GM18868 (cell line): ENCODE results near the gene CPTP.

Experiments used
- ATAC-seq: cut with Tn5 transposase; IDR thresholded peaks from one replicate; pipeline ENCODE4 v1.9.1; 2021; ENCODE audit warnings: mild to moderate bottlenecking, moderate library complexity; ENCODE audit not compliant: unreplicated experiment

The CPTP gene

DNA sequence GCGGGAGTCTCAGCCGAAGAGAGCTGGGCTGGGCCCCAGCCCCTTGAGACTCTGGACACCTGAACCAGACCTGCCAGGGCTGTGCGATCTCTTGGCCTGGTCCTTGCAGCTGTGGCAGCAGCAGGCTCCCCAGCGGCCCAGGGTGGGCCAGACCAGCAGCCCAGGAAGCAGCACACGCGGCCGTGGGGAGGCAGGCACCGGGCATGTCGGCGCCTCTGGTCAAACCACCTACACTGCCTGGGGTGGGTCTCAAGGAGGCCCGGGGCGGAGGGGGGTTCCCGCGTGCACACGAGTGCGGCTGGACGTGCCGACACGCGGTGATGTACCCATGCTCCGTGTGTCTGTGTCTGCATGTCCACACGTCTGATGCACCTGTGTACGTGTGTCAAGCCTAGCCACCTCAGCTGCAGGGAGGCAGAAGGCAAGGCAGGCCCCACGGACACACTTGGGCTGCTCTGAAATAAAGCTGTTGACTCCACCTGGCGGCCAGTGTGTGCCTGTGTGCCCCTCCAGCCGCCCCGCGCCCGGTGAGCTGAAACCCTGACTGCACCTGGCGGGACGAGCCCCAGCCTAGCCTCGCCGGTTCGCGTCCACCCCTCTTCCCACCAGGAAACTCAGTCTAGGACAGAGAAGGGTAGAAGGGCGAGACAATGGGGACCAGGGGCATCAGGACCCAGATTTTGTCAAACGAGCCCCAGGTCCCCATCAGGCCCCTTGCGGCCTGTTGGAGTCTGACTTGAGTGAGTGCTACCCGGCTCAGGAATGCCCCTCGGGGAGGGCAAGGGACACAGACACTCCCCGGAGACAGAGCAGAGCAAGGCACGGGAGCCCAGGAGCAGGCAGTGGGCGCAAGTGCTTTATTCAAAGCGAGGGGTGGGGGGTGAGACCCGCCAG lies 32.8 kb upstream of the CPTP start:
- ATAC-seq, result no peak

DNA sequence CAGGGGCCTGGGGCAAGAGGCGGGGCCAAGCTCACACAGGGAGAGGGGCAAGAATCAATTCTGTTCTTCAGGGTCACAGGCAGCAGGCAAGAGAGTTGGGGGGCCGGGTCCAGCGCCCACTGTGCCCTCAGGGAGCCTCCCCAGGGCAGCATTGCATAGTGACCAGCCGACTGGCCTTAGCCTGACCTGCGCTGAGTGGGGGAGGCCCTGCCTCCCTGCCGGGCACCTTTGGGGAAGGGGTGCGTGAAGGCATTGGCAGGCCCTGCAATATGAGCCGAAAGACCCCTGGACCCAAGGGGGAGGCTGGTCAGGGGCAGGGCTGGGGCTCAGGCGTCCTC lies 32.2 kb upstream of the CPTP start:
- ATAC-seq, result no peak

DNA sequence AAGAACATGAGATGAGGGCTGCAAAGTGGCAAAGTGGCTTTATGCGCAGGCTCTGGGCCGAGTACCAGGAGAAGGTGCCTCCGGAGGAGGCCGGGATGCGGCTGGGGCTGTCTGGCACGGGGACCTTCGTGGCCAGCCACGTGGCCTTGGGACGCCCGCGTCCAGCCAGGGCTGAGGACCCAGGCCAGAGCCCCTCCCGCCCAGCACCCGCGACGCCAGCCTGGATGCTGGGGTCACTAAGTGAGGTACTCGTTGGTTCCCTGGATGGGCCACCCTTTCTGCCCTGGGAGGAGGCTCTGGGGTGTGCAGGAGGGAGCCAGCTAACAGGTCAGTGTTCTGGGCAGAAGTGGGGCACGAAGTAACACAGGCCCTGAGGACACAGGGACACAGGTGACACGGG lies 31.8 kb upstream of the CPTP start:
- ATAC-seq, result no peak

DNA sequence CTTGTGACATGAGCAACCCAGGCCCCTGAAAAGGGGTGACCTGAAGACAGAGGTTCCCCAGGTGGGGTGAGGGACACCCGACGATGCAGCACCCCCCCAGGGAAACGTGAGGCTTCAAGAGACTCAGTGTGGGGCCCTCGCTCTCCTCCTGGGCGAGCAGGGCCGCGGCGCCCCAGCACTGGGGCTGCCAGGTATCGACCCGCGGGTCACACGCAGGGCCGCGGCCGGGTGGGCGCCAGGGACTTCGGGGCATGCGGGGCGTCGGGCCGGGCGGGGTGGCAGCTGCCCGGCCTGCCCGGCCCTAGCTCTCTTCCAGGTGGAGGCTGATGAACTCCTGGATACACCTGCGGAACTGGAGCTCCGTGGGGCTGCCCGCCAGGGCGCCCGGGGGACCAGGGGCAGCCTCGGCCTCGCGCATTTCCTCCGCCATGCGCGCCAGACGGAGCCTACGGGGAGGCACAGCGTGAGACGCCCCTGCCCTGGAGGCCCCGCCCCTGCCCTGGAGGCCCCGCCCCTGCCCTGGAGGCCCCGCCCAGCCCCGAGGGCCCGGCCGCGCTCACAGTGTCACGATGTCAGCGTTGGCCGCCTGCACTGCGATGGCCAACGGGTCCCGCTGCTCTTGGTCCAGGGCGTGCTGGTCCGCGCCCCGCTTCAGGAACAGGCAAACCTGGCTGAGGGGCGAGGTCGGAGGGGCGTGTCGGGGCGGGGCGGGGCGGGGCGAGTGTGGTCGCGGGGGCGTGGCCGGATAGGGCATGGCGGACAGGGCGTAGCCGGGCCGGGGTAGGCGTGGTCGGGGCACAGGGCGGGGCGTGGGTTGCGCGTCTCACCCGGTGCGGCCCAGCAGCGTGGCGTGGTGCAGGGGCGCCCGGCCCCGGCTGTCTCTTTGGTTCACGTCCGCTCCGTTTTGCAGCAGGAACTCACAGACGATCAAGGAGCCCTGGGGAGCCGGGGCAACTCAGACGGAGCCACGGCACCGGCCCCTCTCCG lies 31.0 kb upstream of the CPTP start:
- no peak for ATAC-seq

DNA sequence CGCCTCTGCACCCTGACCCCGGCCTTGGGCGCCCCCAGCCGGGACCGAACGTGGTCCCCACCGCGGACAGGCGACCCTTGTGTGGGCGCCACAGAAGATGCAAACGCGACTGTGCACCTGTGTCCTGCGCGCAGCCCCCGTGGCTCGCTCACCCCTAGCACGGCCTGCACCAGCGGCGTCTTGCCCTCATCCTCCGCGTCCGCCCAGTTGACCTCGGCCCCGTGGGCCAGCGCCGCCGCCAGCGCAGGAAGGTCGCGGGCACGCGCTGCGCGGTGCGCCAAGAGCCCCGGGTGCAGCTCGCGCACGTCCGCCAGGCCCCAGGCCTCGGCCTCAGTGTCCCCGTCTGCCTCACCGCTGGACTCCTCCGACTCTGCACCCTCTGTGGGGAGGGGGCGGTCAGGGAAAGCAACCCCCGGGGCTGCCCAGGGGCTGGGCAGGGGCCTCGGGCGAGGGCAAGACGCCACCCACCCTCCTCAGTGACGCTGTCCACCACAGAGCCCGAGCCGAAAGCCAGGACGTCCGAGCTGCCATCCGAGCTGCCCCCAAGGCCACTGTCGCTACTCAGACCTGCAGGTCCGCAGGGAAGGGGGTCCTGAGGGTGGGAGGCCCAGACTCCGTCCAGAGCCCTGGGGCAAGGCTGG lies 30.2 kb upstream of the CPTP start:
- no peak for ATAC-seq

DNA sequence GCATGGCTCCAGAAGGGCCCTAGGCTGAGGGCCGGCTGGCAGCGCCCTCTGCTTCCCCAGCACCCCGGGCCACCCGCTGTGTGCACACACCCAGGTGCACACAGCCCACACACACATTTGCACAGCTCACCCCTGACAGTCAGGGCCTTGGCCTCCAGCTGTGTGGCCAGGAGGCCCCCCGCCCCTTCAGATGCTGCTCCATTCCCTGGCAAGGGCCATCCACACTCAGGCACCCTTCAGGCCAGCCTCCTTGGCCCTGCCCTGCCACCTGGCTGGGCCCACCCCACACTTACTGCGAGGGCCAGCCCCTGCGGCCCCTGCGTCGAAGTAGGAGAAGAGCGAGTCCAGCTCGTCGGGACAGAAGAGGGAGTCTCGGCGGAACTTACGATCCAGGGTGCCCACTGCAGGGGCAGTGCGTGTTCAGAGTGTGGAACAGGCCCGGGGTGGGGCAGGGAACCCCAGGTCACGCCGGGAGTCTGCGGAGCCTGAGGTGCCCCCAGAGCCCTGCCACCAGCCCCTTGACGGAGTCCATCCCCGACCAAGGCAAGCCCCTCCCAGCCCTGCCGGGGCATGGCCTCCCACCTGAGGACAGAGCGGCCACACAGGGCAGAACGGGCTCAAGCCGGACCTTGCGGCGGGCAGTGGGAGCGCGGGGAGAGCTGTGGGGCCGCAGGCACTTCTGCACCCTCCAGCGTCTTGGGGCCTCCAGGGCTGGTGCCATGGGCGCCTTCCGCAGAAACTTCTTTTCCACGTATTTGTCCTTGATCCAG lies 29.3 kb upstream of the CPTP start:
- ATAC-seq, result no peak

DNA sequence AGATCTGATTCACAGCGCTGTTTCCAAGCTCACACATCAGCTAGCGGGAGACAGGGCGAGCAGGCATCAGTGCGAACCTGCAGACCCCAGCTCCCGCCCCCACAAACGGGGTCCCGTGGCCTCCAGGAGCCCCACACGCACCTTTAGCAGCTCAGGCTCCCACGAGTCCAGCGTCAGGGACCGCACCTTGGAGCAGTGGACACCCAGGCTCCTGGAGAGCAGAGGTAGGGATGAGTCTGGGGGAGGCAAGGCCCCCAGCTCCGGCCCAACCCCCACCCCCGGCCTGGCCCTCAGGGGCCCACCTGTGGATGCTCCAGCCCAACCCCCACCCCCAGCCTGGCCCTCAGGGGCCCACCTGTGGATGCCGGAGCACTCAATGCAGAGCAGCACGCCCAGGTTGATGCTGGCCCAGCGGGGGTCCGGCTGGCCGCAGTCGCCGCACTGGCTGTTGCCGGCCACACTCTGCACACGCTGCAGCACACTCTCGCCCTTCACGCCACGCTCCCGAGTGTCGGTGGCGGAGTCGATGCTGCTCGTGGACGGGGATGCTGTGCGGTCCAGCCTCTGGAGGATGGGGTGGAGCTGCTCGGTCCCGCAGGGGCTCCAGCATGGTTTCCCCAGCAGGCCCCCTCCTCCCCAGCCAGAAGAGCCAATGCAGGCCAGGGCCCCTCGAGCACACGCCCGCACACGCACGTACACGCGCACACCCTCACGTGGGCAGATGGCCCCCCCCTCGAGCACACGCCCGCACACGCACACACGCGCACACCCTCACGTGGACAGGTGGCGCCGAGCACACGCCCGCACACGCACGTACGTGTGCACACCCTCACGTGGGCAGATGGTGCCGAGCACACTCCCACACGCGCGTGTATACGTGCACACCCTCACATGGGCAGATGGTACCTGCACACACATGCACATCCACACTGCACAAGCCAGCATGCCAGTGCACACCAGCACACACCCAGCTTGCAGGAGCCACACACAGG lies 28.2 kb upstream of the CPTP start:
- no peak for ATAC-seq

DNA sequence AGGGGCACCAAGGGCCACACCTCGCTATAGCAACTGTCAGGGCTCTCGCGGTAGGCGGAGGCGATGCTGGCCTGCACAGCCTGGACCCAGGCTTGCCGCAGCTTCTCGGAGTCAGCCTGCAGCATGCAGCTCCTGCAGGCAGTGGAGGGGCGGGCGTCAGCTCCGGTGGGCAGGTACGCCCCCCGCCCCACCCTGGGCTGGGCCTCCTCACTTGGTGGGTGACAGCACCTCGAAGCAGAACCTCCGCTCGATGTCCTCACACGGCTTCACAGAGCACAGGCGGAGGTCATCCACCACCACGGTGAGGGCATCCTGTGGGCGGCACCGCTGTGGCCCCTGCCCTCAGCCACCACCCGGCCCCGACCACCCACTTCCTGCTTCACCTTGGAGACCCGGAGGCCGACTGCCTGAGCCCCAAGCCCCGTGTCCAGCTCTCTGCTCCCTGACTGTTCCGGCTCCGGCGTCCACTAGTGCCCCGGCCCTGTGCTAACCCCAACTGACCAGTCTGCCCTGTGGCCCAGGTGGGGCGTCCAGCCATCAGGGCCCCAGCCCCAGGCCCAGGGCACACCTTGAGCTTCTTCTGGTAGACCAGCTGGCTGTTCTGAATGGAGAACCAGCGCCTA lies 26.7 kb upstream of the CPTP start:
- no peak for ATAC-seq

DNA sequence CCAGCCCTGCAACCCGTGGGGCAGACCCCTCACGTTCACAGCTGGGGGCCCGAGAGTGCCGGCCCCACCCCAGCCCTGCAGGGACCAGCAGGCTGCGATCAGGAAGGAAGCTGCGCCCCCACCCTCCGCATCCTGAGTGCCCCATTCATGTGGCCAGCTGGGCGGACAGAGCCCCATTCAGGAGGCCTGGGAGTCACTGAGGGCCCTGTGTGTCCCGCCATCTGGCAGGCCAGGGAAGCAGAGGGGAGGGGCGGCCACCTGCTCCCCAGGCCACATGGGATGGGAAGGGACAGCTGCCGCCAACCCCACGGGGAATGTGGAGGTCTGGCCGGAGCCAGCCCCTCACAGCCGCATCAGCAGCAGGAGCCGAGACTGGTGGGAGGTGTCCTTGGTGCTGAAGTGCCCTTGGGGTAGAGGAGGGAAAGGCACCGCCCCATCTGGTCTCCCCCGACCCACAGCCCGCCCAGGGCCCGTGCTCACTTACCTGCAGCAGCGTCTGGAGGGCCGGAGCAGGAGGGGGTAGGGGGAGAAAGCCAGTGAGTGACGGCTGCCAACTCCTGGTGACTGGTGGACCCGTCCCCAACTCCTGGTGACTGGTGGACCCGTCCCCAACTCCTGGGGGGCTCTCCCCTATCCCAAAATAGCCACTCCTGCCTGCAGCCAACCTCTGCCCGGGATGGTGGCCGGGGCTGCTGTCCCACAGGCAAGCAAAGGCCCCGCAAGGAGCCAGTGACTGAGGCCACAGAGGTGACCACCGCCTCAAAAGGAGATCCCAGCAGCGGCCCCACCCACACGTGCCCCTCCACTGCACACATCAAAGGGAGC lies 25.5 kb upstream of the CPTP start:
- ATAC-seq, result no peak

DNA sequence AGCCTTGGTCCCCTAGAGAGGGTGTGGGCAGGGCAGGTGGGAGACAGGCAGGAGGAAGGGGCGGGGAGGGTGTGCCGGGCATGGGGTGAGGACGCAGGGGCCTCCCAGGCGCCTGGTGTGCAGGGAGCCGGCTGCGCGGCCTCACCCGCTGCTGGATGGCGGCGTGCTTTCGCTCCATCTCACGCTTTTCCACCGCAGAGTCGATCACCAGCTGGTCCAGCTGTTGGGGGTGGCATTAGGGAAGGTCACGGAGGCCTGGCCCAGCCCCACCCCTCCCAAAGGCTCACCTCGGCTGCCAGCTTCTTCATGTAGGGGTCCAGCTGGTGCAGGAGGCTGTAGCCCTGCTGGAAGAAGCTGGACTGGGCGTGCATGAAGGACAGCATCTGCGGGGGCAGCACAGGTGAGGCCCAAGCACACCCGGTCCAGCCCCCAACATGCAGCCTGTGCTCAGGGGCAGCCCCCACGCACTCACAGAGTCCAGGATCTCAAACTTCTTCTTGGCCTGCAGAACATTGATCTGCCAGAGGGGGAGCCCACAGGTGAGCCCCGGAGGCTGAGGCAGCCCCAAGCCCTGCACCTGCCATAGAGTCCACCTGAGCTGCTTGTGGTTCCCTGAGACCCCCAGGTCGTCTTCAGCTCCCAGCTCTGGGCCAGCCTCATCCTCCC lies 24.8 kb upstream of the CPTP start:
- no peak for ATAC-seq

DNA sequence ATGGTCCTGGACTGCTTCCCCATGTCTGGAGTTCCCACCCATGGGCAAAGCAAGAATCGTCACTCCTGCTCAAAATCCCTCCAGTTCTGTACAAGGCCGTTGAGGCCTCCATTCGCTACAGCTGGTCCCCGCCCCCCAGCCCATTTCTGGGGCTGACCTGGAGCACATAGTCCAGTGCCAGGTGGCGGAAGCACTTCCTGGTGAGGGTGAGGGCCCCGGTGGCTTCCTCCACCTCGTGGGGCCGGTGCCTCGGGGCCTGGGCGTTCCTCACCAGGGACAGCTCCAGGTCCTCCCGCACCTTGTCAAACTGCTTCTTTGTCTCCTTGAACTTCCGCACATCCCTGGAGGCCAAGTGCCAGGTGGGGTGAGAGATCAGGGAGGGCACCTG lies 24.3 kb upstream of the CPTP start:
- no peak for ATAC-seq

DNA sequence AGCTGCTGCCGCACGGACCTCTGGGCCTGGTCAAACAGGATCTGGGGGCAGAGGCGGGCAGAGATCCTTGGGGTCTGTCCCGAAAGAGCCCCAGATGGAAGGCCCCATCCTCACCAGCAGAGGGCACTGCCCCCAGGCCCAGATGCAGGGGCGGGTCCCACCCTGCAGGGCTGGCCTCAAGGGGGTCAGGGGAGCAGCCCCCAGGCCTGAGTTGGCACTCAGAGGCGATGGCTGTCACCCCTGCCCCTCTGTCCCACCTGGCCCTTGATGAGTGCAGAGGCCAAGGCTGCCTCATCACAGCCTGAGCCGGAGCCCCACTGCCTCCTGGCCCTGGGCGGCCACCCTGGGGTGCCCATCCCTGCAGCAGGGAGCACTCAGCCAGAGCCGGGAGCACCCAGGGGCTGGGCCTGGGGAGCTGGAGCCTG lies 22.6 kb upstream of the CPTP start:
- ATAC-seq, result no peak

DNA sequence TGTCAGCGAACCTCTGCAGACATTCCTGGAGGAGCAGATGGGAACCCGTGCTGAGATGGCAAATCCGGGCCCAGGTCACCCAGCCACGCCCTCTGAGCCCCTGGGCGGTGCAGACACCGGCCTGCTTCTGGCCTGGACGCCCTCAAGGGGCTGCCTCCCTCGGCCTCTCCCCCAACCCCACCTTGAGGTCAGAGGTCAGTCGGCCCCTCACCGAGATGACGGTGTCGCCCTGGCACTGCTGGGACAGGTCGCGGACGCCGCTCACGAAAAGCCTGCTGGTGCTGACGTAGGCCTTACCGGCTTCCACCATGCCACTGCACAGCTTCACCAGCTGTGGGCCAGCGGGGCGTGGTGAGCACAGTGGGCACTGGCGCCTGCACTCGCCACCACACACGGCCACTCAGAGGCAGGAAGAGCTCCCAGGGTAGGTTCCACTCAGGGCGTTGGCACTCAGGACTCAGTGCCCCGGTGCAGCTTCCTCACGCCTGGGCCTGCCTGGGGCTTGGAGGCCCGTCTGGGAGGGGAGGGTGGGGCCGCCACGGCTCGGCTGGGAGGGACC lies 21.6 kb upstream of the CPTP start:
- ATAC-seq, result no peak

DNA sequence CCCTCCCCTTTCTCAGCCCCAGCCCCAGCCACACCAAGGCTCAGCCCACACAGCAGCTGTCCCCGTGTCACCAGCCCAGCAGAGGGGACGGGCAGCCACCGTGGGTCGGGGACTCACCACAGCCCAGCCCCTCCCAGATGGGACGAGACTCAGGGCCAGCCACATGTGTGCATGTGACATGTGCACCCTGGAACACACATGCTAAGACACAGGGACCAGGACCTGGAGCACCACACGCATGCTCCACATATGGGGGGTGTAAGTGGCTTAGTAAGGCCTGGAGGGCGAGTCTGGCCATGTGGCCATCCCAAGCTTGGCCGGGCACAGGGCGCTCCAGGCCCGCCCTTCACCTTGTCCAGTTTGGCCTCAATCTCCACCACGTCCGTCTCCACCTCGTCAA lies 20.9 kb upstream of the CPTP start:
- no peak for ATAC-seq

DNA sequence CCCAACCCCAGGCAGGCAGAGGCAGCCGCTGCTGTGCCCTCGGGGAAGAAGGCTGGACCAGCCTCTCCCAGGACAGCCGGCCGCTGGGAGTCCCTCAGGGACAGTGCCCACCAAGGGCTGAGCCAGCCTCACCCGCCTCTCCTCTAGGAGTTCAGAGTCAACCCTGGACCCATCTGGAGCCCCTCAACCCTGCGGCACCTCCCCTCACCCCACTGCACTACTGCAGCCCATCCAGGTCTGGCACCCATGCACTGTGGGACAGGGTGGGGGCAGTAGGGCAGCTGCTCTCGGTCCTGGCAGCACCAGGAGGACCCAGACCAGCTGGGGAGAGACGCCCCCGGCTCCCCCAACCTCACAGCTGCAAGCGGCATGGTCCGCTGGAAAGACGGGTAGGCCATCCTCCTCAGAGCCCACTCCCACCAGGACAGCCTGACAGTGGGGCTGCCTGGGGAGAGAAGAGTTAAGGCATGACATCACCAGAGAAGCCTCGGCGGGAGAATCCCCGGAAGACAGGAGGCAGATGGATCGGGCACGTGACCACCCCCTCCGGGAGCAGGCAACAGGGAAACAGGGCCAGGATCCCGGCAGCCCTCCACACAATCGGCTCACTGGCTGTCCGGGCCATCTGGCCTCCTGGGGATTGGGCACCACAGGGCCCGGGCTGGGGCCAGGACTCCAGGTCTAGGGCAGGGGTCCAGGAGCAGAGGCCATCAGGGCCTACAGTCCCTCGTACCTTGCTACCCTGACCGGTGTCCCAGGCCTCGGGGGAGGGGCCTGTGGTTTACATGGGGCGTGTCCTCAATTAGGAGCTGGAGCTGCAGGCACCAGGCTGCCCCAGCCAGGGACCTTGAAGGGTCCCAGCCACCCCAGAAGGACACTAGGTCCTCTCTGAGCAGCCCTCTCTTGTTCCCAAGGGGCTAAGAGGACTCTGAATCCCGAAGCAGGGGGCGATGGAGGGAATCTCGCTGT lies 20.0 kb upstream of the CPTP start:
- no peak for ATAC-seq
